Measurements from ENCODE around the gene PEDS1. TPM values are rescaled to one million over a fixed set of nuclear protein-coding genes. Genes with fewer than 3 reads are reported as not detected.

The PEDS1 gene
- total and polyA plus RNA-seq, 2 of the 13 experiments (the other 11 are each of a cell fraction or from before 2014, with no cell fraction given), result 30.5 to 93.9 TPM

- peak; percentile 22; the same call in 1 of the 2 replicates for TF ChIP-seq POGK (CRISPR knock-in tag; conservative IDR thresholded peaks at IDR 0.05)
- no peak for TF ChIP-seq CAMTA2 (CRISPR knock-in tag; IDR thresholded peaks at IDR 0.05; ENCODE audit: borderline replicate concordance)
- TF ChIP-seq KDM3A (CRISPR knock-in tag; IDR thresholded peaks at IDR 0.05; ENCODE audit: low read depth), result no peak
- no peak for TF ChIP-seq NFATC3 (CRISPR knock-in tag; IDR thresholded peaks at IDR 0.05)
- TF ChIP-seq ZFX (CRISPR knock-in tag; IDR thresholded peaks at IDR 0.05; ENCODE audit: low read depth), result no peak
- TF ChIP-seq CBX5 (CRISPR knock-in tag; IDR thresholded peaks at IDR 0.05; ENCODE audit: borderline replicate concordance), result no peak
- TF ChIP-seq MZF1 (CRISPR knock-in tag; IDR thresholded peaks at IDR 0.05; ENCODE audit: borderline replicate concordance), result no peak
- 0 out of 2 replicates have a peak, but pooled peaks have one; percentile 77 for TF ChIP-seq RARG (CRISPR knock-in tag; IDR thresholded peaks at IDR 0.05; ENCODE audit: low read depth)
- no peak for TF ChIP-seq LCORL (IDR thresholded peaks at IDR 0.05)
- no peak for TF ChIP-seq LCORL (CRISPR knock-in tag; IDR thresholded peaks at IDR 0.05)
- TF ChIP-seq TFAP4 (IDR thresholded peaks at IDR 0.05; ENCODE audit: borderline replicate concordance, low read depth), result no peak
- TF ChIP-seq KAT2B (IDR thresholded peaks at IDR 0.05; ENCODE audit: borderline replicate concordance, low read depth, low read length), result no peak
- TF ChIP-seq TBX3 (IDR thresholded peaks at IDR 0.05; ENCODE audit: borderline replicate concordance), result no peak
- TF ChIP-seq MEIS2 (CRISPR knock-in tag; IDR thresholded peaks at IDR 0.05), result no peak
- TF ChIP-seq MXD3 (CRISPR knock-in tag; IDR thresholded peaks at IDR 0.05), result no peak
- no peak for TF ChIP-seq HNRNPL (IDR thresholded peaks at IDR 0.05; ENCODE audit: low read depth, low read length)
- TF ChIP-seq ZNF709 (CRISPR knock-in tag; IDR thresholded peaks at IDR 0.05), result no peak
- no peak for TF ChIP-seq ZNF740 (CRISPR knock-in tag; IDR thresholded peaks at IDR 0.05)
- no peak for TF ChIP-seq ZNF207 (IDR thresholded peaks at IDR 0.05; ENCODE audit: borderline replicate concordance)
- no peak for TF ChIP-seq GZF1 (CRISPR knock-in tag; IDR thresholded peaks at IDR 0.05)
- 0 out of 2 replicates have a peak, but pooled peaks have one; percentile 8 for TF ChIP-seq RNF2 (conservative IDR thresholded peaks at IDR 0.05; ENCODE audit: low read depth)
- TF ChIP-seq PHF21A (CRISPR knock-in tag; IDR thresholded peaks at IDR 0.05), result no peak
- TF ChIP-seq JUNB (CRISPR knock-in tag; IDR thresholded peaks at IDR 0.05; ENCODE audit: borderline replicate concordance), result no peak
- TF ChIP-seq STAT6 (CRISPR knock-in tag; IDR thresholded peaks at IDR 0.05; ENCODE audit: borderline replicate concordance), result no peak
- TF ChIP-seq ZNF737 (CRISPR knock-in tag; IDR thresholded peaks at IDR 0.05; ENCODE audit: borderline replicate concordance), result 0 out of 2 replicates have a peak, but pooled peaks have one; percentile 68
- TF ChIP-seq SMAD1 (CRISPR knock-in tag; IDR thresholded peaks at IDR 0.05; ENCODE audit: borderline replicate concordance, low read depth), result no peak
- no peak for TF ChIP-seq CHD2 (IDR thresholded peaks at IDR 0.05; ENCODE audit: low read depth, low read length)
These were observed 40.9 kb upstream of the PEDS1 start (continued) for GRCh38 chr20:50194422-50194830.

Data from HepG2 (cell line).